Measurements from ENCODE around the gene INO80B.

GRCh38 chr2:74457549-74458131 lies 2.8 kb downstream of the INO80B start:
- TF ChIP-seq POLR2AphosphoS5 (IDR thresholded peaks at IDR 0.05) (peak in 1 of 3 donors; percentile 52), CTCF (IDR thresholded peaks at IDR 0.05) (no peak), POLR2A (IDR thresholded peaks at IDR 0.05) (peak in 1 of 2 donors; percentile 23), EP300 (IDR thresholded peaks at IDR 0.05) (no peak)
